GM21367 (cell line): Measurements from ENCODE around the gene DNMBP.
"Not testable (repeated sequence)": the region's sequence is repeated elsewhere in the genome, so short reads cannot be mapped to it uniquely, and the experiment has no call there.

Experiments
- ATAC-seq: cut with Tn5 transposase; IDR thresholded peaks from one replicate; pipeline ENCODE4 v1.9.1; 2021; ENCODE audit not compliant: unreplicated experiment

The DNMBP gene

DNA sequence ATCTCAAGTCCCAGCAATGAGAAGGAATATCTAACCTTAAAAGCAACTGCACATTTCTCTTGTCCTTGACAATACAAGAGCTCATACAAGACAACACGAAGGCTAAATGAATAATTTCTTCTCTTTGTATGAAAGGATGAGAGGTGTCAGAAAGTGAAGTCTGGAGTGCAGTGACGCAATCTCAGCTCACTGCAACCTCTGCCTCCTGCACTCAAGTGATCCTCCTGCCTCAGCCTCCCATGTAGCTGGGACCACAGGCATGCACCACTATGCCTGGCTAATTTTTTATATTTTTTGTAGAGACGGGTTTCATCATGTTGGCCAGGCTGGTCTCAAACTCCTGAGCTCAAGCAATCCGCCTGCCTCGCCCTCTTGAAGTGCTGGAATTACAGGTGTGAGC lies 24.1 kb downstream of the DNMBP start:
- not testable (repeated sequence) for ATAC-seq

DNA sequence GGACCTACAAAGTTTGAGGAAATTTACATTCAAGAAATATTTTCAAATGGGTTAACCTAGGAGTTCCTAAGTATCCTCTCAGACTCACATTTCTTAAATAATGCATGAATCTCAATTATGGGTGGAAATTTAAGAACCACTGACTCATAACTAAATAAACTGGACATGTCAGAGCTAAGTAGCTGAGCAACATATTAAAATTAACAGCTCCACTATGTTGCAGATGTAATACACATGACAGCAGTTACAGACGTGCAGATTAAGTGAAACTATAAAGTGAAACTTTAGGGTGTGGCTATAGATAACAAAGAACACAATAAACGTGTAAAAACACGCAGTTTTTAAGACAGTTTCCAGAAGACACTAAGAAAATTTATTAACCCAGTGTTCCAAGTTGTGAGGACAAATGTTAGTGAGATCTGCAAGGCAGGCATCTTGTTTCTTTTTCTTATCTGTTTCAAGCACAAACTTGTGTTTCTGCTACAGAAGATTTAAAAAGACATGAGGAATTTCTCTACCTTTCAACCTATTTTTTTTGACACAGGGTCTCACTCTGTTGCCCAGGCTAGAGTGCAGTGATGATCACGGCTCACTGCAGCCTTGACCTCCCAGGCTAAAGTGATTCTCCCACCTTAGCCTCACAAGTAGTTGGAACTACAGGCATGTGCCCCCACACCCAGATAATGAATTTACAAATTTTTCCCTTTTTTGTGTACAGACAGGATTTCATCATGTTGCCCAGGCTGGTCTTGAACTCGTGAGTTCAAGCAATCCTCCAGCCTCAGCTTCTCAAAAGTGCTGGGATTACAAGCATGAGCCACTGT lies 25.3 kb downstream of the DNMBP start:
- no peak for ATAC-seq

DNA sequence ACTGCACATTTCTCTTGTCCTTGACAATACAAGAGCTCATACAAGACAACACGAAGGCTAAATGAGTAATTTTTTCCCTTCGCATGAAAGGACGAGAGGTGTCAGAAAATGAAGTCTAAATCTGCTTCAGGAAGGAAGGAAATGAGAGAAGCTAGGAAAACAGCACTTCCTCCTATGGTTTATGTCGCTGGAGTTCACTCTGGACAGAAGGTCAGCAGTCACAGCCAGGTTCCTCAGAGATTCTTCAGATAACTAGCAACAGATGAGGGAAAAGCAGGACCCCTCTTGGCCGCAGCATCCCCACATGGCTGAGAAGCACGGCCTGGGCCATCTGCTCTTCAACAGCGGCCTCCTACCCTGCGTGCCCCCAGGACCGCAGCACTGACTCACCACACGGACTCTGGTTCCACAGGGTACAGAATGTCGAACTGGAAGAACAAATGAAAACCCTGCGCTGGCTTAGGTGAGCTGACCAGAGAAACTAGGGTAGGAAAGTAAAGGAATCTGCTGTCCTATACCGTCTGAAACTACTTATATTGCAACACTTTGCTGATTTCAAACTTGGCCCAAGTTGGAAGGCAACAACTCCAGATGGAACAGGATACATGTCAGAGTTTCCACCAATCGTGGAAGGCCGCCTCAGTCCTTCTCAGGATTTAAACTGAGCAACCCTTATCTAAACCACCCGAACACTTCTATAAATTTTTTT lies 26.3 kb downstream of the DNMBP start:
- ATAC-seq: no peak

DNA sequence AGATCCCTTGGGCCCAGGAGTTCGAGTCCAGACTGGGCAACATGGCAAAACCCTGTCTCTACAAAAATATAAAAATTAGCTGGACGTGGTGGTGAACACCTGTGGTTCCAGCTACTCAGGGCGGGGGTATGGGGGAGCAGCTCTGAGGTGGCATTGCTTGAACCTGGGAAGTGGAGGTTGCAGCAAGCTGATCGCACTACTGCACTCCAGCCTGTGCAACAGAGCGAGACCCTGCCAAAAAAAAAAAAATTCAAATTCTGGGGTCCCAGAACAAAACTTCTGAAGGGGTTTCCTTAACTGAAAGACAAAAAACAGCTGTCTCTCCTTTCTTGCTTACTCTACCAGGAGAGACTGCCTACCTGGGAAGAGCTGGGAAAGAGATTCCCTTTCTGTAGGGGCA lies 27.0 kb downstream of the DNMBP start:
- no peak for ATAC-seq

DNA sequence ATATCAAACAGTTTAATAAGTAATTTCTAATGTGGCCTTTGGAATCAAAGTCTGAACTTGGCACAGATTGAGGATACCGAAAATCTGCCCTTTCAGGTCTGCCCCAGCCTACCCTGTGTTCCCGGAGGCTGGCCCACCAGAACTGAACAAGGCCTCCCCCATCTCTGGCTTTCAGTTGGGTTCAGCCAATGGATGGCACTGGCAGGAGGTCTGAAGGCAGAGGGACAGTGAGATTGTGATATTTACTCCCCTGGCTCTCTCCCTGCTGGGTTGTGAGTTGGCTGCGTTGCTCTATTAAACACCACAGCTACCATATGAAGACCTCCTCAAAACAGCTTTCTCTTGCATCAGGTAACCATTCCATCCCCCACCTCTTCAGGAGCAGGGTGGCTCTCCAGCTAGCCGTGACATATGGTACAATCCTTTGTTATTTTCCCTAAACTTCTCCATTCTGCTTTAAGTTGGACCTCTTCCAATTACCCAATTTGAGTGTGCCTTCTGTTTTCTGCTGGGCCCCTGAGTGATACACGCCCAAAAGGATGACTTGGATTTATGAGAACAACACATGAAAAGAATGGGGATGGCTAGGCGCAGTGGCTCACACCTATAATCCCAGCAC lies 28.1 kb downstream of the DNMBP start:
- no peak for ATAC-seq

DNA sequence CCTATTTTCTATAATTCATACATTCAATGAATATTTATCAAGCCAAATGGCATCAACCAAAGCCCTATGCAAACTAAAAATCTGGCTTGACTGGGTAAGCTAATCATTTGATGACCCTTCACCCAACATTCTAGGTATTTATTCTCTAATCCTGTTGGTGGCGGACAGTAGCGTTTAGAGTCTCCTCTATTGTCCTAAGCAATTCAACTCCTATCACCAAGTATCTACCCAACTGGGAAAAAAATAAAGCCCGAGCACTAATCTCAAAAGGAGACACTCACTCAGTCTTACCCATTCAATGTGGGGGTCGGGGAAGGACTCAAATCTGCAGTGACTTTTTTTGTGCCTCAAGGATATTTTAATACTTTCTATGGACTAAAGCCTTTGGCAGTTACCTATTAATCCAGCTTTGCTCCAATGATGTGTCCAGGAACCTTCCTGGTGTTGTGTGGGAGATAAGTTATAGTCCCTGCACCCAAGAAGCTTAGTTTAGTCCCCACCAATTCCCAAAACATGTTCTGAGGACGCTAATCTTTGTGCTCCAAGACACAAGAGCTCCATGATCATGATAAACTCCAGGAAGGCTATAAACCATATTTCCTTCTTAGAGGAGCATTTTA lies 30.6 kb downstream of the DNMBP start:
- ATAC-seq: no peak

DNA sequence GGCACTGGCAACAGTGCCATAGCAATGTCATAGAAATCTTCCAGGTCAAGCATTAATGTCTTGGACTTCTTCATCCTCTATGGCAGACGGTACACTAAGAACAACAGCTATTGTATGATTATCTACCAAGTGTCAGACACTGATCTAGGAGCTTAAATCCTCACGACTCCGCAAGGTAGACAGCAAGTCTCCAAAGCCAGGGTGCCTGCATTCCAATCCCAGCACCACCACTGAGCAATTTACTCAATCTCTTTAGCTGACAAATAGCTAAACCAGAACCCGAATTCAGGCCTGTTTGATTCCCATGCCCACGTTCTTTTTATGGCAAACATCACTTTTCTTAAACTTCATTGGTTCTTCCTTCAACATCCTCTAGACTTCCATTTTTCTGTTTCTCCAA lies 31.8 kb downstream of the DNMBP start:
- no peak for ATAC-seq

DNA sequence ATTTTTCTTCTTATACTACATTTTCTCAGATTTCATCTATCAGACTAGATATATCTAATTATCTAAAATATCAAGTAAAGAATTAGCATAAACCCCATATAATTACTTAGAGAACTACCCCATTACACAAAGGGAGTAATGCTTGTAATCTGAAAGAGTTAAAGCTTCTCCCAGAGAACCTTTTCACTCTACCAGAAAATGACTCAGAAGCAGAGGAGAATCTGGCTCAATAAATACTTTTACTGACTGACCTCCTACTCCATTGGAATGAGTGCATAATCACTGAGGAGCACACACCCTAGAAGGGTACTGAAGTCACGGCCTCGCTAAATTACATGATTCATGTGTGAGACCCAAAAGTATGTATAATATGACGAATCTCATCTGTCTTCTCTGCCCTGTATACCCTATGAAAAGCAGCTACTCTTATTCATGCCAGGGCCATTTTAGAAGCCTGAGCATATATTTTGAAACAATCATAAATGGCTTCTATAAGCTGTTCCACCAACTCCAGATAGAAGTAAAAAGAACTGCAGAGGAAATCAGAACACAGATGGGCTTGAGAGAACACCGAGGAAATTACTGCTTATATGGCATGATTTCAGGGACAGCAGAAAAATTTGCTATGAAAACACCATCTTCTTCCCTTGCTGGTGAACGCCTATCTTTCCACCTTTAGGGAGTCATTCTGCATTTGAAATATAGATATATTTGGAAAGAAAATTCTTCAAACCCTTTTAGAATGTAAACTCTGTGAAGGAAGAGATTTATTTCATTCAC lies 32.7 kb downstream of the DNMBP start:
- ATAC-seq: no peak

DNA sequence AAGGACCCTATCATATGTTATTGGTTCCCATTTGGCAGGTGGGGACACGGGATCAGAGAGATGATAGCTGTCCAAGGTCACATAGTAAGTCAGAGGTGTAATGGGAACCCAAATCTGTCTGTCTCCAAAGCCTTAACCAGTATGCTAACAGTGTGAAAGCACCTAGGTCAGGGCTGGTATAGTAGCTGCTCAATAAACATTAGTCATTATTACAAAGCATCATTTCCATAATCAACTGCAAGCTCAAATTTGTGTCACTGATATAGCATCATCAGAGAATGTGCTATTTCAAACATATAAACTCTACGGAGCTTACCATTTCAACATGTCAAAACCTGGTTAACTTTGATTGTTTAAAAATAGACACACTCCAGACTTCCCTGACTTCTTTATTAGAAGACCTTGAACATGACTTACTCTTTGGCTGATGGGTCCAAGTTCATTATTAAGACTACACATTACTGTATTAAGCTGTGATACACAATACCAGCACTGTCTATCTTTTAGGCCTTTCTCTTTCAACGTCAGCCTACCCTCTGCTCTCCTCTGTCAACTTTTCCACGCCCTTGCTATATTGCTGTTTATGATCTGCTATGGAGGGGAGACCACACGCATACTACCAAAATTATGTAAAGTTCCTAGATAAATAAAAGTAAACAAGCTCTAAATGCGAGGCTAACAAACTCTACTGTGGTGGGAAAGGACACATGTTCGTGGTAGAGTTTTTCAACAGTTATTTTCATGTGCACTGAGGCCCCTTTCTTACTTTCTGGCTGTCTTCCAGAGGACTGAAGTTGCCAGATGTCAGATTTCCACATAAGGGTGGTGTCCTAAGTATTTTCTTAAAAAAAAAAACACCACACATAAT lies 33.6 kb downstream of the DNMBP start:
- ATAC-seq: no peak

DNA sequence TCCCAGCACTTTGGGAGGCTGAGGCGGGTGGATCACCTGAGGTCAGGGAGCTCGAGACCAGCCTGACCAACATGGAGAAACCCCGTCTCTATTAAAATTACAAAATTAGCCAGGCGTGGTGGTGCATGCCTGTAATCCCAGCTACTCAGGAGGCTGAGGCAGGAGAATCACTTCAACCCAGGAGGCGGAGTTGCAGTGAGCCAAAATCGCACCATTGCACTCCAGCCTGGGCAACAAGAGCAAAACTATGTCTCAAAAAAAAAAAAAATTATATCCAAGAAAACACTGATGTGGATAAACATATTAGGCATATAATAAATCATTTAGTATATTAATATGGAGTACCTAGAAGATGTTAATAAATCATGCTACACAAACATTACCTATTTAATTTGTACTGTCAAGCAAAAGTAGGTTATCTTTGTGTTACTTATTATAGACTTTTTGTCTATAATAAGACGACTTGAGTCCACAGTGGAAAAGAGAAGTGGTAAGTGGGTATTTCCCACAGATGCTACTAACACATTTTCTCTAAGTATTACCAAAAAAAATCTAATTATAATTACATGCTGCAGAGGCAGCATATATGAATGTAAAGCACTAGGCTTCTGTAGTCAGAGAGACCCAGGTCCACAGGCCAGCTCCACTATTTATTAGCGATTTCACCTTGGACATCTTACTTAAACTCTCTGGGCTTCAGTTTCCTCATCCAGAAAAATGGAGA lies 34.5 kb downstream of the DNMBP start:
- ATAC-seq: no peak

DNA sequence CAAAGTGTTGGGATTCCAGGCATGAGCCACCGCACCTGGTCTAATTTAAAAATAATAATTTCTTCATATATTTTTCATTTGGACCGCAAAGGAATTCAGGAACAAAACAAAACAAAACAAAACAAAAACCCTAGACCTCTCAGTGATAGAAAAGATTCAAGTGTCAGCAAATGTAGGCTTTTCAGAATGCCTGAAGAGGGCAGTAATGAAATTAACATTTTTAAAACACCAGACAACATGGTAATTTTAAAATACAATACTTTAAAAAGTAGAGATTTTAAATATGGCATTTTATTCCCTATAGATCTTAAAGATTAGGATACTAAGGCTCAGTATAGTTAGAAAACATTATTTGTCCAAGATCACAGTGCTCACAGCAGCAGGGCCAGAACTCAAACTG lies 36.6 kb downstream of the DNMBP start:
- no peak for ATAC-seq

DNA sequence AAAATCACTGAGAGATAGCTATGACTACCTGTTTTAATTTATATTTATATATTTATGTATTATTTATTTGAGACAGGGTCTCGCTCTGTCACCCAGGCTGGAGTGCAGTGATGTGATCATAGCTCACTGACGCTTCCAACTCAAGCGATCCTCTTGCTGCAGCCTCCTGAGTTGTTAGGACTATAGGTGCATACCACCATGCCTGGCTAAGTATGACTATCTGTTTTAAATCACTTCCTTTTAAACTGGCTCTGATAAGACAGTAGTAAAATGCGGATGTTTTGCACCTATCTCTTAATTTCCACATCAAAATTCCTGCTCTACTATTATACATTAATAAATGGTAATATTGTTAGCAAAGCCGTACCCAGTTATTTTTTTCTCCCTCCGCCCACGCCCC lies 41.8 kb downstream of the DNMBP start:
- ATAC-seq: no peak

DNA sequence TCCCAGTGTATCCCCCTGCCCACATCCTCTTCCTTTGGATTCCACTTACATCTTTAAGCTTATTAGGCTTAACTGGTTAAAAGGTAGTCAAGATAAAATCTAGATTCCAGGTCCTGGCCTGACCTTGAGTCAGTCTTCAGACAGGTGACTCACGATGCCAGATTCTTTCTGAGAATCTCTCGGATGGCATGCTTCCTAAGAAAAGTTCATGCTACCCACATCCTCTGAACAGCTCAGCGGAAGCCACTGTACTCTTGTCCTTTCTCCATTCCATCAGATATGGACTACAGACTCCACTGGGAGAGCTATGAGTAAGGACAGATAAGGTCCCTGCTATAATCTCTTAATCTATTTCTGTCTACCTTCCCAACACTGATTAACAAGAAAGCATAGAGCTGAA lies 43.4 kb downstream of the DNMBP start:
- no peak for ATAC-seq

DNA sequence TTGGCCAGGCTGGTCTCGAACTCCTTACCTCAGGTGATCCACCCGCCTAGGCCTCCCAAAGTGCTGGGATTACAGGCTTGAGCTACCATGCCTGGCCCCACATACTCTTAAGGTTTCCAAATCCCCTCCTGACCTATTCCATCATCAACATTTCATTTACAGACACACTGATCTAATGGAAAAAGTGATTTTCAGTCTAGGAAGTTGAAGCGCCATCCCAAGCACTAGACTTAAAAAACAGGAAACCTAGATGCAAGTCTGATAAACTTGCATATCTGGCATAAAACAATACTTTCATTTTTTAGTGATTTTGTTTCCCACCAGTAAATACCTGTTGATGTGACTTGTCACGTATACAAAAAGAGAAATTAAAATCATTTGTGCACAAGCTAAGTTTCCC lies 44.0 kb downstream of the DNMBP start:
- ATAC-seq: no peak

DNA sequence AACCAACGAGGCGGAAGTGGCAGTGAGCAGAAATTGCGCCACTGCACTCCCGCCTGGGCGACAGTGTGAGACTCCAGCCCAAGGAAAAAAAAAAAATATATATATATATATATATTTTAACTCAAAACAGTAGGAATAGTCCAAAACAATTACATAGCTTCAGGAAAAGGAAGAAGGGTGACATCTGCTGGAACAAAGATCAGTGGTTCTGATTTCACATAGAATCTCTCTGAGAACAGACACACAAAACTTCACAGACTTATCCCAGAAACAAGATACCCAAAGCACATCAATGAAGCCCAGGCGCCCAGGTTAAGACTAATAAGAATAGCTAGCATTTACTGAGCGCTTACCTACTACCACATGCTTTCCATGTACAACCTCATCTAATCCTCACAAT lies 45.0 kb downstream of the DNMBP start:
- no peak for ATAC-seq

DNA sequence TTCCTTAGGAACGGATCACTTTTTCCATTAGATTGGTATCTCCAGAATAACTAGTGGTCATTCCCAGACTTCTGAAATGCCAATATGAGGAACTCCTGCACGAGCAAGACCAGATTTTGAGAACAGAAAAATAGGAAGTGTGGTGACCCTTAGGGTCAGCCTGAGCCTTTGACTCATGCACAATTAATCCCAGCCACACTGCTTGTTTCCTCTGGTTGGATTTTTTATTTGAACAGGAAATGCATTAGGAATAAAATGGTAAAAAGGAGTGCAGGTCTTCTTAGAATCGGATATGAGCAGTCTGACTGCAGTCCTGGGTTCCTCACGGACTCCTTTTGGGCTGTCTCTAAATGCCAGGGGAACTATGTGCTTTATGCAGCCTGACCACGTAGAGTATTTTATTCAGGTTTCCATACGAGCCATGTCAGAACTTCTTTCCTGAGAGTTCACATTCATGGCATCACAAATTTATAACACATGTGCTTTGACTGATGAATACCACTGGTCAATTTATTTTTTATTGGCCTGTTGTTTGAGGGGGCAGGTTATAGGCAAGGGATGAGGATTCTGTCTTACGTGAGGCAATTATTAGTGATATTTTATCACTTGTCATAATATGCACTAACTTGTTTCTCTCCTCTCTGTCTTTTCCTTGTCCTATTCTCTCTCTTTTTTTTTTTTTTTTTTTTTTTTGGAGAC lies 46.1 kb downstream of the DNMBP start:
- ATAC-seq: not testable (repeated sequence)

DNA sequence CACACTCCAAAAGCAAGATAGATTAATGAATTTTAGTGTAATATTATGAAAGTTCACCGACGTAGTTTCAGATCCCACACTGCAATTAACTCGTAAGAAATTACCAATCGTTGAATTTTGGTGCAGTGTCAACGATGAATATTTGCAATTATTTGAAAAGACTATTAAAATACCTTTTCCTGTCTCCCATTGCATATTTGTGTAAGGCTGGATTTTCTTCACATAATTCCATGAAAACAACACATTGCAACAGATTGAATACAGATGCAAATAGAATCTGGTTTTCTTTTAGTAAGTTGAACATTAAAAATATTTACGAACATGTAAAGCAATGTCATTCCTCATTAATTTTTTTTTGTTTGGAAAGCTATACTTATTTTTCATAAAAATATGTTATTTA lies 50.9 kb downstream of the DNMBP start:
- ATAC-seq: no peak

DNA sequence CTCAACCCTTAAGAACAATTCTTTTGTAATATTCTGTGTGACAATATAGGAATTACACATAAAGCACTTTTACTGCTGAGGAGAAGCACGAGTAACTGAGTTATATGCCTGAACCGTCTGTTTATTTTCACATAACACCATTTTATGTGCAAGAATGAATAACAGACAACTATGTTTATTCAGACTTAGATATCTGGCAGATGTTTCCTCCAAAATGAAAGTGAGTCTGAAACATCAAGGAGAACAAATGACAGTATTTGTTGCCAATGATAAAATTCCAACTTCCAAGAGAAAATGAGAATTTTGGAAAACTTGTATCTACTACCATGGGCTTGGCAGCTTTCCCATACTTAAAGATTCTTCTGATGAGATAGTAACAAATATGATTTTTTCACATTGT lies 51.4 kb downstream of the DNMBP start:
- no peak for ATAC-seq

DNA sequence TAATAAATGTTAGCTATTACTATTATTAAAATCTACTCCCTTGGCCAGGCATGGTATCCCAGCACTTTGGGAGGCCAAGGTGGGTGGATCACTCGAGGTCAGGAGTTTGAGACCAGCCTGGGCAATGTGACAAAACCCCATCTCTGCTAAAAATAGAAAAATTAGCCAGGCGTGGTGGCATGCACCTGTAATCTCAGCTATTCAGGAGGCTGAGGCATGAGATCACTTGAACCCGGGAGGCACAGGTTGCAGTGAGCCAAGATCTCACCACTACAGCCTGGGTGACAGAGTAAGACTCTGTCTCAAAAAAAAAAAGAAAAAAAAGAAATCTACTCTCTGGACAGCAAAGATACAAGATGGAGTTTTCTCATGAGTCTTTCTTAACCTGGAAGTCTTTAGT lies 56.2 kb downstream of the DNMBP start:
- ATAC-seq: not testable (repeated sequence)
